Epidermal melanocyte (primary cell): ENCODE results near the gene EDA.
"Not testable (repeated sequence)": the region's sequence is repeated elsewhere in the genome, so short reads cannot be mapped to it uniquely, and the experiment has no call there.

Experiments used
- DNase-seq: peaks from one replicate; pipeline ENCODE4 v3.0.0; 2011; ENCODE audit warnings: low spot score; ENCODE audit not compliant: insufficient read length

Gene EDA

DNA sequence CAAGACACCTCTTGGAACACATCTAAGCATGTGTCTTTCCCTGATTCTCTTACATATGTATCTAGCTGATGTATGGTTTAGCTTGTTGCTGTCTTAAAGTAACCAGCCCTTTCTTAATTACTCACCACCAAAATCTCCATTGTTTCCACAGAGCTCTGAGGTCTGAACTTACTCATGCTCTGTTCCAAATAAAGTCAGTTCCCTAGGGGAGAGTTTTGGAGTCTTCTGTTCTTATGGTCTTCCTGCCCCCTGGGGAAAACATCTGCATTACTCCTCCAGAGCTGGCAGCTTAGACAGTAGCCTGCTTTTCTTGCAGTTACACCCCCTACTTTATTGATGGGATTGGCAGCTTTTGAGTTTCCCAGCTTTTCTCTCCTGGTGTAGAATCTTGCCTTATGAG, 125.8 kb downstream of the EDA start:
- no peak for DNase-seq

DNA sequence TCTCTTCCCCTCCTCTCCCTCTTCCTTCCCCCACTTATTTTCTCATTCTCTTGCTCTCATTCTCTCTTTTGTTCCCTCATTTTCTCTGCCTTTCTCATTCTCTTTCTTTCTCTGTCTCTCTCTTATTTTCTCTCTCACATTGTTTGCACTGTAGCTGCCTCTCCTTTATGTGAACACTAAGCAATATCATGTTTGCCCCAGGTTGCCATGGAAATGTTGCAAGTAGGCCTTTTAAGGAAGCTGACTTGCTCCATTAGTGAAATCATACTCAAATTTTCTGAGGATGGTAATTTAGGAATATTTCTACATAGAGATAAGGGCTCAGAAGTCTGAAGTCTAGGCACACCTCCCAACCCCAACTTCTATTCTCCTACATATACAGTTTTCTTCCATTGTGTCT, 130.1 kb downstream of the EDA start:
- no peak for DNase-seq

DNA sequence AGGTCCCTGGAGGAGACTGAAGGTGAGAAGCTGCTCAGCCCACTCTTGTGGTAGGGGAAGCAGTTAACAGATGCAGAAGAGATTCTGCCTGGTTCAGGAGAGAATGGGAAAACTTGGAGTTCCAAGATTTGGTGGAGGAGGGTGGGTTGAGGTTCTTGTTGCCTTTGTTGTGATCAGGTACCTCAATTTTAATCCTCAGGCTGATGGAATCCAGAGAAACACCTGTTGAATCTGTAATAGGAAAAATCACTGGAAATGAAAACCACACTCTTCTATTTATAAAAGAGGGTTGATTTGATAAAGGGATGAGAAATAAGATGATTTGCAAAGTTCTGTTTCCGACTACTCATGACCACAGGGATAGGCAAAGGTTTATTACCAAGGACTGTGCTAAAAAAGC, 132.1 kb downstream of the EDA start:
- no peak for DNase-seq

DNA sequence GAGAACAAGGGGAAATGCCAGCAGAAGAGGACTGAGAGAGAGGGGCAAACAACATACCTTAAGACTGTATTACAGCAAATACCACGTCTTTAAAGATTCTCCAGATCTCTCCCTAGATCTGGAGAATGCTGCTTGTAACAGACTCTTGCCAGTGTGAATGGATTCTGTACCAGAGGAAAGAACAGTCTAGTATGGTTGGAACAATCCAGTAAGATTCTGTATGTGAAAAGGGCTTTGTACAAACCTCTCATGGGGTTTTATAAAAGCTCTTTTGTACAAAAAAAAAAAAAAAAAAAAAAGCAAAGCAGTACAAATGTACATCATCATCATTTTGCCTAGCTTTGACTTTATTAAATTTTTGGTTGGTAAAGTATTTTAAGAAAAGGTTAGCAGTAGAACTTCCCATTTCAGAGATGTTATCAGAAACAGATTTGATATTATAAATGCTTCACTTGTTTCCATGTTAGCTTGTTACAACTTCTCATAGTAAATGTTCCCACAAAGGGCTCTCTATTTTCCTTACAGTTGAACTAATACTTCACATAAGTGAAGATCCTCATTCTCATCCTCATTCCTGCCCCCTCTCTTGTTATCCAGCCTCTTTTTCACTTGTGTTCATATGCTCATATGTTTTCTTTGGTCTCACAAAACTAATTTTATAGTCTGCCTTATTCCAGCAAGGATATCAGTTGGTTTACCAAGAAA, 144.2 kb downstream of the EDA start:
- no peak for DNase-seq

DNA sequence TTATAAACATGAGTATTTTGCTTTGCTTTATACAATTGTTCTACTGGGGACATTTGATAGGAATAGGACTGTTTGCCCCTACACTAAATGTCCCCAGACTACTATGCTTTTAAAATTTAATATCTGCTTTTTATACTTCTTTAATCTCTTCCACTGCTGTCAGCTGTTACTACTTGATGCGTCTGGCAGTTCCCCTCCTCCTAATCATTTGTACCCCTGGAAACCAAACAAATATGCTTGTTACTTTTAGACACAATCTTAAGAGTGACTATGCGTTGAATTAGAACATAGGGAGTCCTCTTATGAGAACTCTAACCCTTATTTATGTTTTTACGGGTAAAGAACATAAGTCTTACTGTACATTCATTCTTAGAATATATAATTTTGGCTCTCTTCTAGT, 145.7 kb downstream of the EDA start:
- no peak for DNase-seq

GRCh38 chrX:69762340-69762739, 146.4 kb downstream of the EDA start:
- no peak for DNase-seq

DNA sequence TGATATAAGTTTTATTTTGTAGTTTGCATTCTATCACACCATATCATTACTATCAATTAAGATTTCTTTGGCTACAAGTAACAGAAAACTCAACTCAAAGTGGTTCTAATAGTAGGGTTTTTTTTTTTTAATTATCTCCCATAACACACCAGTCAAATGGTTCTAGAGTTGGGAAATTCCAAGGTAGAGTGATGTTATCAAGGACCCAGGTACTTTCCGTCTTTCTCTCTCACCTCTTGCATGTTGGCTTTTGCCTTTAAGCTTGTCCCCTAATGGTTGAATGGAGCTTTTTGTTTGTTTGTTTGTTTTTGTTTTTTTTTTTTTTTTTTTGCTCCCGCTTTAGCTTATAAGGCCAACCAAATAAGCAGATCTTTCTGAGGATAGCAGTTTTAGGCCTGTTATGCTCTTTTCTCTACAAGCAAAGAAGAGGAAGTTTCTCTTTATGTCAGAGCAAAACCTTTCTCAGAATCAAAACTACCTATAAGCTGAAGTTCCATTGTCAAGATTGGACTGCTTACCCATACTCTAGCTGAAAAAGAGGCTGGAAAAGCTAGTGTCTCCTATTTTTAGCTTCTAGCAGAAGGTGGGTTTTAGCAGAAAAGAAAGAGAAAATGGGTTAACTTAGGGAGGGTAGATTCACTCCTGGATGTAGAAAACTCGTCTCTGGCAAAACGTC, 177.5 kb downstream of the EDA start:
- no peak for DNase-seq

DNA sequence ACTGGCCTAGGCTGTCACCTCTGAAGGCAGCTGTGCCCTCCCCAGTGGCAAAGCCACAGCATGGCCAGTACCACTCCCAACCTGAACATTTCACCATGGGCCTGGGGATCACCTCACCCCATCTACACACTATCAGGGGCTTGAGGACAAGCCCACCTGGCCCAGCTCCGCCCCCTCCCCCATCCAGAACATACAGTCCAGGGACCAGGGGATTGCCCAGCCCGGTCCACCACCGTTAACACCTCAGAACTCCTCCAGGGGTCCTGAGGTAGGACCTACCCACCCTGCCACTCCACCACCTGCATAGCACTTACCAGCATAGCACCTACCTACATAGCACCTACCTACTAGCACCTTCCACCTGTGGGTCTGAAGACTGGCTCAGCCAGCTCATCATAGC, 179.8 kb downstream of the EDA start:
- no peak for DNase-seq

- DNase-seq = no peak
Measured at GRCh38 chrX:69807400-69807799, 191.5 kb downstream of the EDA start.

DNA sequence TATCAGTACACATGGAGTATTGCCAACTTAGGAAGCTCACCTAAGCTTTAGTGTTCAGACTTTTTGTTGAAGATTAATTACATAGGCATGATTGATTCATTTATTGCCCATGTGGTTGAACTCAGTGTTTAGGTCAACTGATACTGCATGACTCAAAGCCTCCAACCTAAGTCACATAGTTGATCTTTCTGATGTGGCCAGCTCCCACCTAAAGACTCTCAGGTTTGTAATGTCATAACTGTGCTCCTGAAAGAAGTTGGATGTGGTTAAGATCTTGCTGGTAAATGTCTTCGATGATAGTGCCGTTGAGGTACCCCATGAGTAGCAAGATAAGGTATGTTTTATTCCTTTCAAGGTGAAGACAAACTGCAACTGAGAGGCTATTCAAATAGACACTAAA, 192.5 kb downstream of the EDA start:
- no peak for DNase-seq

- no peak for DNase-seq
Measured at GRCh38 chrX:69813677-69814076, 197.8 kb downstream of the EDA start.

DNA sequence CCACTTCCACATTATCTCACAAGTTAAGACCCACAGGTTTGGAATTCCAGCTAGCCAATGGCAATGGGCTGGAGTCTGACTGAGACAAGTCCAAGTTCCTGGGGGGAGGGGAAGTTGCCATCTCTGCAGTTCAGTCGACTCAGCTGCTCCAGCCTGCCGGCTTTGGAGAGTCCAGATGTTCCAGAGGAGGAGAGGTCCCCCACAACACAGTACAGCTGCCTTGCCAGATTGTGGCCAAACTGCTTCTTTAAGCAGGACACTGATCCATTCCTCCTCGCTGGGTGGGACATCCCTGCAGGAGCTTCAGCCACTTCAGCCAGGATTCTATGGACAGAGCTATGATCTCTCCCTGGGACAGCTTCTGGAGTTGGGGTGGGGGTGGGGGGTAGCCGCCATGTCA, 199.2 kb downstream of the EDA start:
- no peak for DNase-seq

GRCh38 chrX:69815519-69815918, 199.6 kb downstream of the EDA start:
- DNase-seq = no peak

GRCh38 chrX:69844636-69845035, 228.7 kb downstream of the EDA start:
- no peak for DNase-seq

- DNase-seq = not testable (repeated sequence)
Measured at GRCh38 chrX:69859999-69860398, 244.1 kb downstream of the EDA start.

DNA sequence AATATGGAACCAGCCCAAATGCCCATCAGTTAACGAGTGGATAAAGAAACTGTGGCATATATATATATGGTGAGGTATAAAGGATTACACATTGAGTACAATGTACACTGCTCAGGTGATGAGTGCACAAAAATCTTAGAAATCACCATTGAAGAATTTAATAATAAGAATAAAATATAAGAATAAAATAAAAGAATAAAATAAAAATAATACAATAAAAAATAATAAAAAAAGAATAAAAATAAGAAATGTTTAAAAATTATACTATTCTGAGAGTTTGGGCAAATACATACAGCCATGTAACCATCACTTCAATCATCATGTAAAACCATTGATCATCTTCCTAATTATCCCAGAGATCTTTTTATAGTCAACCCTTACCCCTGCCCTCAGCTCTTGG, 260.3 kb downstream of the EDA start:
- no peak for DNase-seq

GRCh38 chrX:69884210-69884609, 268.3 kb downstream of the EDA start:
- DNase-seq = no peak

DNA sequence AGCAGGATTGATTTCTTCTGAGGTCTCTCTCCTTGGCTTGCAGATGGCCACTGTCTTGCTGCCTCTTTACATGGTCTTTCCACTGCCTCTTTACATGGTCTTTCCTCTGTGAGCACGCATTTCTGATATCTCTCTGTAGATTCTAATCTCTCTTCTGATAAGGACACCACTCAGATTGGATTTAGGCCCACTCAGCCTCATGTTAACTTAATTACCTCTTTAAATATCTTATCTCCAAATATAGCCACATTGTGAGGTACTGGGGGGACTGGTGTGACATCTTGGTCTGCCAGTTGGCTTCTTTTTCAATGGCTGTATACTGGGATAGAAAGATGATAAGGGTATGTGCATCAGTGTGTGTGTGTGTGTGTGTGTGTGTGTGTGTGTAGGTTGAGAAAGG, 280.1 kb downstream of the EDA start:
- DNase-seq = no peak

DNA sequence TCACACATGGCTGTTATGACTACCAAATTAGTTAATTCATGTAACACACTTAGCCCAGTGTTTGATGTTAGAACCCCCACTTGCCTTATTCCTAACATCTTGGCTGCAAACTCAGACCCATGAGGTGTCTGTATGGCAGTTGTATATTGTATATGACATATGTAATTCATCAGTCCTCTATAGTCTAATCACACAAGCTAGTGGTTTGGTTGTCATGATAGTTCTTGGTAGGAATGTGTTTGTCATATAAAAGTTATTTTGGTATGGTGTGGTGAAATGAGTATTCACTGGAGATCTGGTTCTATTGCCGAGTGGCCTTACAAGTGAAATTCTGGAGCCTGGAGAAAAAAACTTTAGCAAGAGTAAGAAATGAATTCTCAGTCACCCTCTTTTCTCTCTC, 284.6 kb downstream of the EDA start:
- DNase-seq = no peak

DNA sequence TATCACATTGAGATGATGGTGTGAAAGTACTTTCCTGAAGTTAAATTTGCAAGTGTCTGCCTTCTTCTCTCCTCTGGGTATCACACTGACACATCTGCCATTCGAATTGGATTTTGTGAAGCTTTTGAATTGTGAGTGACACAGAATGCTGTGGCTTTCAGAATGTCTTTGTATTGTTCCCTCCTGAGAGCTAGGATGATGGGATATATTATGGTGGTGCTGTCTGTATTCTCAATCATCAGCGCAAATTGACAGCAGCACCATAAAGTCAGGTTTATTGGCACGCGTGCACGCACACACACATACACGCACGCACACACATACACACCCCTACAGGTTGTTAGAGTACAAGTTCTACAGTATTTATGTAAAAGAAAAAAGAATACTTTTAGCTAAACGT, 290.5 kb downstream of the EDA start:
- no peak for DNase-seq

- DNase-seq = no peak
Measured at GRCh38 chrX:69914781-69915180, 298.9 kb downstream of the EDA start.

GRCh38 chrX:69919749-69920148, 303.8 kb downstream of the EDA start:
- DNase-seq = no peak

DNA sequence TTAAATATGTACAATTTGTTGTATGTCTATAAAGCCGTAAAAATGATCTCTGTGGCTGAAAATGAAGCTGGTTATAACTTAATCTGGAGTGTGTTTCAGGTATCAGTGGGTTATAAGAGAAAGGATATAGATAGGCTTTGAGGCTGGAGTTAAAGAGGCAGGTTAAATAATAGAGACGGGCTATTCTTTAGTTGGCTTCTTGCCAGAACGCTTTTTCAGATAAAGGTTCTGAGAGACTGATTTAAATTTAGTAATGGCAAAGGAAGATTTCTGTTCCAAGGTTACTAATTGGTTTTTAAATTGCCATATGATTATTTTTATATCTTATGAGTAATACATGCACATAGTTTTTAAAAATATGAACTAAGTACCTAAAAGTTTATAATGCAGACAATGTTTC, 316.4 kb downstream of the EDA start:
- DNase-seq = no peak
